Naive B cell (primary cell): ENCODE data around the gene CDT1. TPM values are rescaled to one million over a fixed set of nuclear protein-coding genes. Genes with fewer than 3 reads are reported as not detected.

ENCODE experiments used
- ATAC-seq, 2 donors: fragments of 150-1000 bp; cut with Tn5 transposase; 2 replicates each; pipeline ENCODE4 v1.10.0; 2021; ENCODE audit warnings: low read depth in 2 of 2, mild to moderate bottlenecking in 2 of 2, moderate library complexity in 2 of 2
- DNase-seq: peaks from one replicate; pipeline ENCODE4 v3.0.0; 2022
- H3K27ac Mint-ChIP-seq, 6 donors: one replicate each; pipeline ENCODE4 v1.8.0; 2020 to 2022; ENCODE audit warnings: mild to moderate bottlenecking in 6 of 6, mixed read lengths in 6 of 6, moderate library complexity in 5 of 6, inconsistent platforms in 2 of 6
- H3K27me3 Mint-ChIP-seq, 3 donors: one replicate each; pipeline ENCODE4 v1.8.0; 2021 to 2022; ENCODE audit warnings: mixed read lengths in 3 of 3, mild to moderate bottlenecking in 1 of 3
- H3K36me3 Mint-ChIP-seq, 2 donors: one replicate each; pipeline ENCODE4 v1.8.0; 2020 to 2022; ENCODE audit warnings: mixed read lengths in 2 of 2, inconsistent platforms in 1 of 2, mild to moderate bottlenecking in 1 of 2
- H3K4me1 Mint-ChIP-seq, 3 donors: one replicate each; pipeline ENCODE4 v1.8.0; 2020 to 2022; ENCODE audit warnings: mixed read lengths in 3 of 3, inconsistent platforms in 1 of 3, mild to moderate bottlenecking in 1 of 3, moderate library complexity in 1 of 3
- H3K4me3 Mint-ChIP-seq, 8 donors: one replicate each; pipeline ENCODE4 v1.8.0; 2020 to 2022; ENCODE audit warnings: mild to moderate bottlenecking in 8 of 8, mixed read lengths in 8 of 8, moderate library complexity in 8 of 8, inconsistent platforms in 2 of 8
- H3K9me3 Mint-ChIP-seq, 7 donors: one replicate each; pipeline ENCODE4 v1.8.0; 2020 to 2022; ENCODE audit warnings: mixed read lengths in 7 of 7, mild to moderate bottlenecking in 5 of 7, inconsistent platforms in 2 of 7, moderate library complexity in 1 of 7
- polyA plus RNA-seq, 6 donors: library from polyadenylated mRNA; unstranded; fragments of 300-500 nt; fragmentation: Illumina TruSeq; gene quantifications; one replicate each; pipeline ENCODE4 v1.2.3, GENCODE V29; 2021; ENCODE audit warnings: low read depth in 6 of 6

Gene CDT1
- polyA plus RNA-seq, 6 donors from 2014 or later = 0.08 to 0.27 (median 0.17) TPM; not detected in 1

GRCh38 chr16:88839745-88840599, 36.4 kb downstream of the CDT1 start:
- Mint-ChIP-seq H3K27me3 (no peaks in the 10 kb centered on the region), H3K9me3 (no peaks in the 10 kb centered on the region), H3K36me3 (no peaks in the 10 kb centered on the region), H3K27ac (no peak overlapping the region), H3K4me3 (no peak overlapping the region), H3K4me1 (peaks cover 0 to 6% (median 0%) of the 10 kb centered on the region in 3 donors)
- no peak for DNase-seq
- no peak for ATAC-seq

- H3K27me3 Mint-ChIP-seq = no peaks in the 10 kb centered on the region
Observed at GRCh38 chr16:88840600-88841215, 37.1 kb downstream of the CDT1 start.

GRCh38 chr16:88841521-88842307, 38.1 kb downstream of the CDT1 start:
- H3K27me3 Mint-ChIP-seq = no peaks in the 10 kb centered on the region
- H3K27ac Mint-ChIP-seq = no peak overlapping the region
- no peak overlapping the region for H3K4me3 Mint-ChIP-seq
- no peaks in the 10 kb centered on the region for H3K9me3 Mint-ChIP-seq
- peaks cover 0 to 6% (median 0%) of the 10 kb centered on the region in 3 donors for H3K4me1 Mint-ChIP-seq
- DNase-seq = no peak
- no peaks in the 10 kb centered on the region for H3K36me3 Mint-ChIP-seq
- ATAC-seq = no peak

More at GRCh38 chr16:88840600-88841215, 37.1 kb downstream of the CDT1 start:
- Mint-ChIP-seq H3K4me1 (peaks cover 0 to 6% (median 0%) of the 10 kb centered on the region in 3 donors), H3K36me3 (no peaks in the 10 kb centered on the region), H3K27ac (no peak overlapping the region), H3K9me3 (no peaks in the 10 kb centered on the region), H3K4me3 (no peak overlapping the region)
- no peak for DNase-seq
- ATAC-seq = no peak

GRCh38 chr16:88842308-88842756, 38.7 kb downstream of the CDT1 start:
- Mint-ChIP-seq H3K27me3 (no peaks in the 10 kb centered on the region), H3K4me1 (peaks cover 0 to 6% (median 0%) of the 10 kb centered on the region in 3 donors), H3K4me3 (no peak overlapping the region), H3K36me3 (no peaks in the 10 kb centered on the region), H3K27ac (peak overlapping the region in 1 of 6 donors; percentile 69), H3K9me3 (no peaks in the 10 kb centered on the region)
- DNase-seq = no peak
- ATAC-seq = no peak

- Mint-ChIP-seq H3K36me3 (no peaks in the 10 kb centered on the region), H3K27ac (peak overlapping the region in 2 of 6 donors; percentile 57 to 65), H3K4me1 (peaks cover 0 to 6% (median 0%) of the 10 kb centered on the region in 3 donors), H3K4me3 (no peak overlapping the region), H3K27me3 (no peaks in the 10 kb centered on the region), H3K9me3 (no peaks in the 10 kb centered on the region)
- DNase-seq (no peak), ATAC-seq (no peak)
Observed at GRCh38 chr16:88842806-88843205, 39.2 kb downstream of the CDT1 start.

GRCh38 chr16:88843256-88843655, 39.7 kb downstream of the CDT1 start:
- Mint-ChIP-seq H3K9me3 (no peaks in the 10 kb centered on the region), H3K4me3 (peak overlapping the region in 1 of 8 donors; percentile 40), H3K36me3 (no peaks in the 10 kb centered on the region), H3K4me1 (peaks cover 0 to 6% (median 0%) of the 10 kb centered on the region in 3 donors), H3K27ac (peak overlapping the region in 2 of 6 donors; percentile 57 to 65), H3K27me3 (no peaks in the 10 kb centered on the region)
- no peak for DNase-seq
- ATAC-seq = no peak

- Mint-ChIP-seq H3K4me3 (no peak overlapping the region), H3K4me1 (peaks cover 0 to 6% (median 0%) of the 10 kb centered on the region in 3 donors), H3K9me3 (no peaks in the 10 kb centered on the region), H3K36me3 (no peaks in the 10 kb centered on the region), H3K27ac (no peak overlapping the region), H3K27me3 (no peaks in the 10 kb centered on the region)
- ATAC-seq (no peak), DNase-seq (no peak)
Observed at GRCh38 chr16:88844419-88845036, 40.9 kb downstream of the CDT1 start.

GRCh38 chr16:88846088-88846487, 42.5 kb downstream of the CDT1 start:
- Mint-ChIP-seq H3K27ac (no peak overlapping the region), H3K9me3 (no peaks in the 10 kb centered on the region), H3K36me3 (no peaks in the 10 kb centered on the region), H3K4me1 (peaks cover 0 to 6% (median 0%) of the 10 kb centered on the region in 3 donors), H3K4me3 (peak overlapping the region in 1 of 8 donors; percentile 42), H3K27me3 (no peaks in the 10 kb centered on the region)
- no peak for DNase-seq
- no peak for ATAC-seq

- no peaks in the 10 kb centered on the region for H3K27me3 Mint-ChIP-seq
- no peaks in the 10 kb centered on the region for H3K9me3 Mint-ChIP-seq
- no peak overlapping the region for H3K4me3 Mint-ChIP-seq
- H3K27ac Mint-ChIP-seq = peak overlapping the region in 1 of 6 donors; percentile 72
- H3K36me3 Mint-ChIP-seq = no peaks in the 10 kb centered on the region
- no peak for ATAC-seq
- no peak for DNase-seq
- H3K4me1 Mint-ChIP-seq = peaks cover 5 to 8% (median 6%) of the 10 kb centered on the region in 3 donors
Observed at GRCh38 chr16:88847654-88848053, 44.1 kb downstream of the CDT1 start.

- H3K27me3 Mint-ChIP-seq = no peaks in the 10 kb centered on the region
- no peak for ATAC-seq
- no peak overlapping the region for H3K4me3 Mint-ChIP-seq
- H3K4me1 Mint-ChIP-seq = peaks cover 0 to 9% (median 7%) of the 10 kb centered on the region in 3 donors
- no peak overlapping the region for H3K27ac Mint-ChIP-seq
- H3K9me3 Mint-ChIP-seq = no peaks in the 10 kb centered on the region
- DNase-seq = no peak
- H3K36me3 Mint-ChIP-seq = no peaks in the 10 kb centered on the region
Observed at GRCh38 chr16:88848557-88848956, 45.0 kb downstream of the CDT1 start.

GRCh38 chr16:88850531-88851199, 47.1 kb downstream of the CDT1 start:
- DNase-seq = no peak
- peak overlapping the region in 1 of 6 donors; percentile 52 for H3K27ac Mint-ChIP-seq
- no peak overlapping the region for H3K4me3 Mint-ChIP-seq
- H3K27me3 Mint-ChIP-seq = no peaks in the 10 kb centered on the region
- peaks cover 8 to 22% (median 21%) of the 10 kb centered on the region in 3 donors for H3K4me1 Mint-ChIP-seq
- no peaks in the 10 kb centered on the region for H3K9me3 Mint-ChIP-seq
- ATAC-seq = no peak
- no peaks in the 10 kb centered on the region for H3K36me3 Mint-ChIP-seq

GRCh38 chr16:88851616-88852015, 48.0 kb downstream of the CDT1 start:
- peak overlapping the region in 1 of 6 donors; percentile 24 for H3K27ac Mint-ChIP-seq
- no peaks in the 10 kb centered on the region for H3K36me3 Mint-ChIP-seq
- peaks cover 8 to 25% (median 22%) of the 10 kb centered on the region in 3 donors for H3K4me1 Mint-ChIP-seq

More at GRCh38 chr16:88851616-88852015, 48.0 kb downstream of the CDT1 start:
- Mint-ChIP-seq H3K9me3 (no peaks in the 10 kb centered on the region), H3K4me3 (no peak overlapping the region), H3K27me3 (no peaks in the 10 kb centered on the region)
- ATAC-seq (no peak), DNase-seq (no peak)
